Thyroid gland (tissue), 4 donors: ENCODE data around the gene ESPN.

ENCODE experiments used
- CTCF ChIP-seq, 6 experiments: fragments of 200-600 bp in 3 of 6; fragments of 450-650 bp in 3 of 6; sonication (generic) in 3 of 6; IDR thresholded peaks; one replicate each; pipeline ENCODE4 v1.5.1; 2016 to 2019; ENCODE audit warnings: antibody characterized with exemption in 6 of 6, mild to moderate bottlenecking in 2 of 6, inconsistent platforms in 1 of 6, moderate library complexity in 1 of 6
- POLR2A ChIP-seq, 2 donors: fragments of 450-650 bp; IDR thresholded peaks; one replicate each; pipeline ENCODE4 v1.6.1; 2017; ENCODE audit warnings: antibody characterized with exemption in 2 of 2, mild to moderate bottlenecking in 2 of 2, moderate library complexity in 1 of 2

- TF ChIP-seq CTCF (IDR thresholded peaks at IDR 0.05) (no peak), POLR2A (IDR thresholded peaks at IDR 0.05) (no peak)
These were observed 24.4 kb downstream of the ESPN start for GRCh38 chr1:6448749-6449631.
